HEK293 (cell line): ENCODE data around the gene TAS1R3.

Experiments
- HOXC10 ChIP-seq: sonication (generic); formaldehyde crosslinking; IDR thresholded peaks from 2 replicates; pipeline ENCODE4 v1.8.1; 2023; ENCODE audit warnings: mild to moderate bottlenecking, missing genetic modification reagents
- IKZF3 ChIP-seq: fragments of 450-650 bp; IDR thresholded peaks from 2 replicates; pipeline ENCODE4 v1.5.0; 2018; ENCODE audit warnings: missing biosample characterization, mild to moderate bottlenecking, missing genetic modification characterization, moderate library complexity
- KLF9 ChIP-seq: fragments of 450-650 bp; formaldehyde crosslinking; IDR thresholded peaks from 2 replicates; pipeline ENCODE4 v1.5.1; 2016; ENCODE audit warnings: missing biosample characterization, missing genetic modification characterization, low read depth
- MZF1 ChIP-seq: fragments of 450-650 bp; formaldehyde crosslinking; IDR thresholded peaks from 2 replicates; pipeline ENCODE4 v1.5.1; 2017; ENCODE audit warnings: missing biosample characterization, missing genetic modification characterization, borderline replicate concordance
- PRDM1 ChIP-seq: fragments of 450-650 bp; formaldehyde crosslinking; IDR thresholded peaks from 2 replicates; pipeline ENCODE4; 2016; ENCODE audit warnings: missing biosample characterization, missing genetic modification characterization
- PRDM2 ChIP-seq: fragments of 450-650 bp; formaldehyde crosslinking; IDR thresholded peaks from 2 replicates; pipeline ENCODE4 v1.5.1; 2016; ENCODE audit warnings: missing biosample characterization, missing genetic modification characterization, borderline replicate concordance
- TRIM28 ChIP-seq: IDR thresholded peaks from 2 replicates; pipeline ENCODE4 v1.6.1; 2011; ENCODE audit warnings: low read length, control low read depth, borderline replicate concordance
- YY1 ChIP-seq: fragments of 450-650 bp; formaldehyde crosslinking; IDR thresholded peaks from 2 replicates; pipeline ENCODE4 v1.5.1; 2018; ENCODE audit warnings: missing biosample characterization, missing genetic modification characterization
- ZBTB10 ChIP-seq: fragments of 450-650 bp; formaldehyde crosslinking; IDR thresholded peaks from 2 replicates; pipeline ENCODE4 v1.5.1; 2016; ENCODE audit warnings: missing biosample characterization, missing genetic modification characterization
- ZBTB26 ChIP-seq: fragments of 450-650 bp; formaldehyde crosslinking; optimal IDR thresholded peaks from 2 replicates; pipeline ENCODE3; 2016; ENCODE audit warnings: missing biosample characterization, mild to moderate bottlenecking, missing genetic modification characterization
- ZNF121 ChIP-seq: fragments of 450-650 bp; formaldehyde crosslinking; IDR thresholded peaks from 2 replicates; pipeline ENCODE4 v1.5.1; 2016; ENCODE audit warnings: missing biosample characterization, missing genetic modification characterization
- ZNF2 ChIP-seq: fragments of 450-650 bp; formaldehyde crosslinking; IDR thresholded peaks from 2 replicates; pipeline ENCODE4 v1.5.1; 2016; ENCODE audit warnings: missing biosample characterization, missing genetic modification characterization
- ZNF274 ChIP-seq, 2 experiments: fragments of 200-500 bp in 1 of 2; fragments of 450-650 bp in 1 of 2; sonication (Bioruptor generic) in 1 of 2; formaldehyde crosslinking in 1 of 2; IDR thresholded peaks; 2 replicates each; pipeline versions ENCODE4 v1.5.1 to v1.6.1; 2014 to 2016; ENCODE audit warnings: borderline replicate concordance in 1 of 2, inconsistent platforms in 1 of 2, low read length in 1 of 2, missing biosample characterization in 1 of 2, missing genetic modification characterization in 1 of 2
- ZNF350 ChIP-seq: fragments of 450-650 bp; formaldehyde crosslinking; IDR thresholded peaks from 2 replicates; pipeline ENCODE4 v1.5.0; 2017; ENCODE audit warnings: missing biosample characterization, mild to moderate bottlenecking, missing genetic modification characterization
- ZNF580 ChIP-seq: fragments of 450-650 bp; formaldehyde crosslinking; IDR thresholded peaks from 2 replicates; pipeline ENCODE4 v1.5.1; 2016; ENCODE audit warnings: missing biosample characterization, missing genetic modification characterization
- ZNF621 ChIP-seq: fragments of 450-650 bp; formaldehyde crosslinking; IDR thresholded peaks from 2 replicates; pipeline ENCODE4 v1.5.1; 2017; ENCODE audit warnings: missing biosample characterization, missing genetic modification characterization
- ZSCAN16 ChIP-seq: fragments of 450-650 bp; formaldehyde crosslinking; IDR thresholded peaks from 2 replicates; pipeline ENCODE4 v1.5.1; 2016; ENCODE audit warnings: missing biosample characterization, missing genetic modification characterization

The TAS1R3 gene

GRCh38 chr1:1306661-1307260 is 24.3 kb upstream of the TAS1R3 start (continued):
- no peak for TF ChIP-seq PRDM2 (tag by site-specific recombination)
- no peak for TF ChIP-seq ZNF621 (tag by site-specific recombination)
- TF ChIP-seq HOXC10 (CRISPR knock-in tag): 0 out of 2 replicates have a peak, but pooled peaks have one; percentile 51
- no peak for TF ChIP-seq PRDM1 (tag by site-specific recombination)
- no peak for TF ChIP-seq ZNF121 (tag by site-specific recombination)
- TF ChIP-seq ZNF350: no peak
- no peak for TF ChIP-seq ZBTB10 (tag by site-specific recombination)
- no peak for TF ChIP-seq MZF1 (tag by site-specific recombination)
- 0 out of 2 replicates have a peak, but pooled peaks have one; percentile 12 for TF ChIP-seq ZNF2 (tag by site-specific recombination)
- TF ChIP-seq IKZF3 (tag by site-specific recombination): no peak
- TF ChIP-seq ZBTB26 (tag by site-specific recombination): peak; percentile 46
- TF ChIP-seq KLF9 (tag by site-specific recombination): no peak
- no peak for TF ChIP-seq ZSCAN16
- TF ChIP-seq YY1: no peak
- no peak for TF ChIP-seq ZNF274 (IDR thresholded peaks at IDR 0.05; ENCODE audit: low read length)
- TF ChIP-seq ZNF274 (tag by site-specific recombination; IDR thresholded peaks at IDR 0.05; ENCODE audit: borderline replicate concordance): no peak
- TF ChIP-seq TRIM28: peak; percentile 20; the same call in 1 of the 2 replicates
- TF ChIP-seq ZNF580 (tag by site-specific recombination): no peak
